ENCODE measurements around the gene AKAIN1.

Gene AKAIN1

GRCh38 chr18:5167831-5168230 is 29.2 kb downstream of the AKAIN1 start:
- Histone ChIP-seq H3K27me3 (ENCODE audit: insufficient read depth, low read depth) (no peaks in the 10 kb centered on the region), H4K20me1 (ENCODE audit: insufficient read depth) (no peaks in the 10 kb centered on the region), H3K4me2 (no peak overlapping the region), H2AFZ (ENCODE audit: low read depth) (no peak overlapping the region), H3K27ac (no peak overlapping the region), H3K4me3 (IDR thresholded peaks at IDR 0.05; ENCODE audit: insufficient read depth, low read depth, low read length) (no peak overlapping the region), H3K4me1 (ENCODE audit: low read depth, poor library complexity, severe bottlenecking) (no peaks in the 10 kb centered on the region), H3K36me3 (ENCODE audit: insufficient read depth) (no peaks in the 10 kb centered on the region), H3K79me2 (ENCODE audit: insufficient read depth, low read depth) (no peaks in the 10 kb centered on the region), H3K9ac (no peak overlapping the region)
- TF ChIP-seq CTCF (conservative IDR thresholded peaks at IDR 0.05; ENCODE audit: low read depth, low read length): no peak

- no peak overlapping the region for H3K4me3 ChIP-seq (IDR thresholded peaks at IDR 0.05; ENCODE audit: insufficient read depth, low read depth, low read length)
- TF ChIP-seq CTCF (conservative IDR thresholded peaks at IDR 0.05; ENCODE audit: low read depth, low read length): no peak
- no peak overlapping the region for H2AFZ ChIP-seq (ENCODE audit: low read depth)
- no peaks in the 10 kb centered on the region for H3K79me2 ChIP-seq (ENCODE audit: insufficient read depth, low read depth)
- no peak overlapping the region for H3K9ac ChIP-seq
- H3K4me1 ChIP-seq (ENCODE audit: low read depth, poor library complexity, severe bottlenecking): no peaks in the 10 kb centered on the region
- no peaks in the 10 kb centered on the region for H4K20me1 ChIP-seq (ENCODE audit: insufficient read depth)
- H3K27me3 ChIP-seq (ENCODE audit: insufficient read depth, low read depth): no peaks in the 10 kb centered on the region
- no peak overlapping the region for H3K4me2 ChIP-seq
- H3K27ac ChIP-seq: no peak overlapping the region
- H3K36me3 ChIP-seq (ENCODE audit: insufficient read depth): no peaks in the 10 kb centered on the region
Measured at GRCh38 chr18:5166606-5167280, 30.3 kb downstream of the AKAIN1 start.

GRCh38 chr18:5164903-5165302 is 32.2 kb downstream of the AKAIN1 start:
- TF ChIP-seq CTCF (conservative IDR thresholded peaks at IDR 0.05; ENCODE audit: low read depth, low read length): no peak
- Histone ChIP-seq H3K4me3 (IDR thresholded peaks at IDR 0.05; ENCODE audit: insufficient read depth, low read depth, low read length) (no peak overlapping the region), H3K27me3 (ENCODE audit: insufficient read depth, low read depth) (no peaks in the 10 kb centered on the region), H3K36me3 (ENCODE audit: insufficient read depth) (no peaks in the 10 kb centered on the region), H3K4me1 (ENCODE audit: low read depth, poor library complexity, severe bottlenecking) (no peaks in the 10 kb centered on the region), H3K4me2 (no peak overlapping the region), H2AFZ (ENCODE audit: low read depth) (no peak overlapping the region), H4K20me1 (ENCODE audit: insufficient read depth) (no peaks in the 10 kb centered on the region), H3K79me2 (ENCODE audit: insufficient read depth, low read depth) (no peaks in the 10 kb centered on the region), H3K9ac (no peak overlapping the region), H3K27ac (no peak overlapping the region)

GRCh38 chr18:5162111-5162510 is 34.9 kb downstream of the AKAIN1 start:
- Histone ChIP-seq H4K20me1 (ENCODE audit: insufficient read depth) (no peaks in the 10 kb centered on the region), H3K4me3 (IDR thresholded peaks at IDR 0.05; ENCODE audit: insufficient read depth, low read depth, low read length) (no peak overlapping the region), H3K36me3 (ENCODE audit: insufficient read depth) (no peaks in the 10 kb centered on the region), H3K9ac (no peak overlapping the region), H3K79me2 (ENCODE audit: insufficient read depth, low read depth) (no peaks in the 10 kb centered on the region), H3K27ac (no peak overlapping the region), H3K4me2 (no peak overlapping the region), H2AFZ (ENCODE audit: low read depth) (no peak overlapping the region), H3K4me1 (ENCODE audit: low read depth, poor library complexity, severe bottlenecking) (no peaks in the 10 kb centered on the region), H3K27me3 (ENCODE audit: insufficient read depth, low read depth) (no peaks in the 10 kb centered on the region)
- TF ChIP-seq CTCF (conservative IDR thresholded peaks at IDR 0.05; ENCODE audit: low read depth, low read length): no peak
